ENCODE results near the gene LUZP2.

DNA sequence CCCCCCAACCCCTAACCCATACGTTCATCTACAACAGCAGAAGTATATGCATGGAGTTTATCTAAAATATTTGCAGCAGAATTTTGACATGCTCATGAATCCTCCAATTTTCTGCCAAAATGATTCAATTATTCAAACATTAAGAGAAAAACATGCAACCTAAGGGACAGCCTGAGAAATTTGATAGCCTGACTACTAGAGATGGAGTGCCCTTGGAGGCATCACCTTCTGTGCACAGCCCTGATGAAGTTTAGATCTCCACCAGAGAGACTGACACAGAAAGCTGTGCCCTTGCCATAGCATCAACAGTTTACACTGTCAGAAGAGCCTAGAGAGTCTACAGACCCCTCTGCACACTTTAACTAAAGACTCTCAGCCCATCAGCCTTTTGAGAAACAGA is 217.7 kb downstream of the LUZP2 start:
- TF ChIP-seq, protein P1, sequence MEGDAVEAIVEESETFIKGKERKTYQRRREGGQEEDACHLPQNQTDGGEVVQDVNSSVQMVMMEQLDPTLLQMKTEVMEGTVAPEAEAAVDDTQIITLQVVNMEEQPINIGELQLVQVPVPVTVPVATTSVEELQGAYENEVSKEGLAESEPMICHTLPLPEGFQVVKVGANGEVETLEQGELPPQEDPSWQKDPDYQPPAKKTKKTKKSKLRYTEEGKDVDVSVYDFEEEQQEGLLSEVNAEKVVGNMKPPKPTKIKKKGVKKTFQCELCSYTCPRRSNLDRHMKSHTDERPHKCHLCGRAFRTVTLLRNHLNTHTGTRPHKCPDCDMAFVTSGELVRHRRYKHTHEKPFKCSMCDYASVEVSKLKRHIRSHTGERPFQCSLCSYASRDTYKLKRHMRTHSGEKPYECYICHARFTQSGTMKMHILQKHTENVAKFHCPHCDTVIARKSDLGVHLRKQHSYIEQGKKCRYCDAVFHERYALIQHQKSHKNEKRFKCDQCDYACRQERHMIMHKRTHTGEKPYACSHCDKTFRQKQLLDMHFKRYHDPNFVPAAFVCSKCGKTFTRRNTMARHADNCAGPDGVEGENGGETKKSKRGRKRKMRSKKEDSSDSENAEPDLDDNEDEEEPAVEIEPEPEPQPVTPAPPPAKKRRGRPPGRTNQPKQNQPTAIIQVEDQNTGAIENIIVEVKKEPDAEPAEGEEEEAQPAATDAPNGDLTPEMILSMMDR (conservative IDR thresholded peaks at IDR 0.05; ENCODE audit: low read depth, low read length), result no peak
- TF ChIP-seq EZH2 (IDR thresholded peaks at IDR 0.05; ENCODE audit: low read length, unreplicated experiment), result no peak
- no peak for TF ChIP-seq EZH2phosphoT487 (IDR thresholded peaks at IDR 0.05; ENCODE audit: borderline replicate concordance, low read length)

All from PC-3 (cell line).